GM19397 (cell line): ENCODE data around the gene HMGCS2.

Experiments used
- ATAC-seq: cut with Tn5 transposase; IDR thresholded peaks from one replicate; pipeline ENCODE4 v1.9.1; 2021; ENCODE audit warnings: mild to moderate bottlenecking, moderate library complexity; ENCODE audit not compliant: unreplicated experiment

Gene HMGCS2

DNA sequence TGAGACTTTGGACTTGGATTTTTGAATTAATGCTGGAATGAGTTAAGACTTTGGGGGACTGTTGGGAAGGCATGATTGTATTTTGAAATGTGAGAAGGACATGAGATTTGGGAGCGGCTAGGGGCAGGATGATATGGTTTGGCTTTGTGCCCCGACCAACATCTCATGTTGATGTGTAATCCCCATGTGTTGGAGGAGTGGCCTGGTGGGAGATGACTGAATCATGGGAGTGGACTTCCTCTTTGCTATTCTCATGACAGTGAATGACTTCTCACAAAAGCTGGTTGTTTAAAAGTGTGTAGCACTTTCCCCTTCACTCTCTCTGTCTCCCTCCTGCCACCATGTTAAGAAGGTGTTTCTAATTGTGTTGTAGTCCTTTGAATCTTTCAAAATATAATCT lies 66.3 kb downstream of the HMGCS2 start:
- no peak for ATAC-seq

DNA sequence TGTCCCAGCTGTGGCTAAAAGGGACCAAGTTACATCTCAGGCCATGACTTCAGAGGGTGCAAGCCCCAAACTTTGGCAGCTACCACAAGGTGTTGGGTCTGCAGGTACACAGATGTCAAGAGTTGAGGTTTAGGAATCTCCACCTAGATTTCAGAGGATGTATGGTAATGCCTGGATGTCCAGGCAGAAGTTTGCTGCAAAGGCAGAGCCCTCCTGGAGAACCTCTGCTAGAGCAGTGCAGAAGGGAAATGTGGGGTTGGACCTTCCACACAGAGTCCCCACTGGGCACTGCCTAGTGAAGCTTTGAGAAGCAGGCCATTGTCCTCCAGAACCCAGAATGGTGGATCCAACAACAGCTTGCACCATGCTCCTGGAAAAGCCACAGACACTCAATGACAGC lies 67.0 kb downstream of the HMGCS2 start:
- no peak for ATAC-seq

- no peak for ATAC-seq
Measured at GRCh38 chr1:119700326-119700725, 68.4 kb downstream of the HMGCS2 start.
